WERI-Rb-1 (cell line): ENCODE data around the gene RFPL4AL1.

Experiments
- DNase-seq: peaks from one replicate; pipeline ENCODE4 v3.0.0-alpha.2; 2020
- H3K27ac ChIP-seq: fragments of 250-450 bp; sonication (Bioruptor Pico); 2 replicates; pipeline ENCODE4 v1.5.1; 2020; ENCODE audit warnings: mild to moderate bottlenecking, moderate library complexity
- H3K27me3 ChIP-seq: fragments of 250-450 bp; sonication (Bioruptor Pico); 2 replicates; pipeline ENCODE4 v1.5.1; 2021; ENCODE audit warnings: mild to moderate bottlenecking, low read depth, moderate library complexity; ENCODE audit not compliant: insufficient read depth, severe bottlenecking
- H3K36me3 ChIP-seq: fragments of 250-450 bp; sonication (Bioruptor Pico); 2 replicates; pipeline ENCODE4 v1.5.1; 2020; ENCODE audit warnings: mild to moderate bottlenecking, moderate library complexity
- H3K4me3 ChIP-seq: 2 replicates; pipeline ENCODE4 v1.5.1; 2011; ENCODE audit warnings: low read depth, mild to moderate bottlenecking, control low read depth, low read length
- H3K9me3 ChIP-seq: fragments of 250-450 bp; sonication (Bioruptor Pico); 2 replicates; pipeline ENCODE4 v1.5.1; 2021; ENCODE audit warnings: mild to moderate bottlenecking, moderate library complexity; ENCODE audit not compliant: severe bottlenecking
- TF ChIP-seq, protein P1 (sequence below): IDR thresholded peaks from 2 replicates; pipeline ENCODE4 v1.5.1; 2011; ENCODE audit warnings: low read depth, mild to moderate bottlenecking, control low read depth, inconsistent platforms, low read length

The RFPL4AL1 gene

DNA sequence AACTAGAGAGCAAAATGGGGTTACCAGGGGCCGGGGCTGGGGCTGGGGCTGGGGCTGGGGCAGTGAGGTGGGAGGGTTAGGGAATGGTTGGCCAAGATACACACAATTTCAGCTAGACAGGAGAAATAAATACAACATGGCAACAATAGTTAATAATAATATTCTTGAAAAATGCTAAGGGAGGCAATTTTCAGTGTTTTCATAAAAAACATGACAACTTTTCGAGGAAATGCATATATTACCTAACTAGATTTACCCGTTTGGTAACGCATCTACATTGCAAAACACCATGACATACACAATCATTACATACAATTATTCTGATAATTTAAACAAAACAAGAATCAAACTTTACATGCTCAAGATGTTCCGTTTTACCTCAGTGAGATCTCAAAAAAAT is 12.2 kb downstream of the RFPL4AL1 start:
- Histone ChIP-seq H3K36me3 (no peaks in the 10 kb centered on the region), H3K4me3 (no peak overlapping the region), H3K9me3 (no peaks in the 10 kb centered on the region), H3K27me3 (peaks cover 82% of the 10 kb centered on the region), H3K27ac (no peak overlapping the region)
- no peak for DNase-seq
- TF ChIP-seq, protein P1, sequence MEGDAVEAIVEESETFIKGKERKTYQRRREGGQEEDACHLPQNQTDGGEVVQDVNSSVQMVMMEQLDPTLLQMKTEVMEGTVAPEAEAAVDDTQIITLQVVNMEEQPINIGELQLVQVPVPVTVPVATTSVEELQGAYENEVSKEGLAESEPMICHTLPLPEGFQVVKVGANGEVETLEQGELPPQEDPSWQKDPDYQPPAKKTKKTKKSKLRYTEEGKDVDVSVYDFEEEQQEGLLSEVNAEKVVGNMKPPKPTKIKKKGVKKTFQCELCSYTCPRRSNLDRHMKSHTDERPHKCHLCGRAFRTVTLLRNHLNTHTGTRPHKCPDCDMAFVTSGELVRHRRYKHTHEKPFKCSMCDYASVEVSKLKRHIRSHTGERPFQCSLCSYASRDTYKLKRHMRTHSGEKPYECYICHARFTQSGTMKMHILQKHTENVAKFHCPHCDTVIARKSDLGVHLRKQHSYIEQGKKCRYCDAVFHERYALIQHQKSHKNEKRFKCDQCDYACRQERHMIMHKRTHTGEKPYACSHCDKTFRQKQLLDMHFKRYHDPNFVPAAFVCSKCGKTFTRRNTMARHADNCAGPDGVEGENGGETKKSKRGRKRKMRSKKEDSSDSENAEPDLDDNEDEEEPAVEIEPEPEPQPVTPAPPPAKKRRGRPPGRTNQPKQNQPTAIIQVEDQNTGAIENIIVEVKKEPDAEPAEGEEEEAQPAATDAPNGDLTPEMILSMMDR: no peak

DNA sequence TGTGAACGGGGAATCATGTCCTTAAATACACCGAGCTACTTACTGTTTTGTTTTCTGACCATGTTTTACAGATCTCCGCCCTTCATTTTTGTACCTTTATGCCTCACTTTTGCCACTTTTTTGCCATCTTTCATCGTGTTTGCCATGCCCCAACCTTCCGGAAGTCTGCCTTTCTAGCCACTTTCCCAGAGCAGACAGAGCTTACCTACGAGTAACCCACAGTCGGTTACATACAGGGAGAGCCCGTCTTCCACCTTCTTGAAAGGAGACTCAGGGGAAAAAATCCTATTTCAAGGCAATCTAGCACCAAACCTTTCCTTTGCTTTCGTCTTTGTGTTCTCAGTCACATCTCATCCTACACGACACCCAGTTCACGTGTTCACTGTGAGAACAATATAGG is 26.1 kb downstream of the RFPL4AL1 start:
- Histone ChIP-seq H3K36me3 (no peaks in the 10 kb centered on the region), H3K27me3 (peaks cover 94% of the 10 kb centered on the region), H3K9me3 (no peaks in the 10 kb centered on the region), H3K4me3 (no peak overlapping the region), H3K27ac (no peak overlapping the region)
- TF ChIP-seq, protein P1: no peak
- no peak for DNase-seq

GRCh38 chr19:55801416-55801815 is 32.5 kb downstream of the RFPL4AL1 start:
- H3K27ac ChIP-seq: no peak overlapping the region
- H3K9me3 ChIP-seq: peaks cover 3% of the 10 kb centered on the region
- peaks cover 83% of the 10 kb centered on the region for H3K27me3 ChIP-seq
- no peak overlapping the region for H3K4me3 ChIP-seq
- no peaks in the 10 kb centered on the region for H3K36me3 ChIP-seq
- TF ChIP-seq, protein P1: no peak
- DNase-seq: no peak

DNA sequence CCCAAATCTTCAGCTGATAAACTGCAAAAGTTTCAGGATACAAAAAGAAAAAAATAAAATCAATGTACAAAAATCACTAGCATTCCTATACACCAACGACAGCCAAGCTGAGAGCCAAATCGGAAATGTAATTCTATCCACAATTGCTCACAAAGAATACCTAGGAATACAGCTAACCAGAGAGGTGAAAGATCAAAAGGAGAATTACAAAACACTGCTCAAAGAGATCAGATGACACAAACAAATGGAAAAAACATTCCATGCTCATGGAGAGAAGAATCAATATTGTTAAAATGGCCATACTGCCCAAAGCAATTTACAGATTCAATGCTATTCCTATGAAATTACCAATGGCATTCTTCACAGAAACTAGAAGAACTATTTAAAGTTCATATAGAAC is 33.4 kb downstream of the RFPL4AL1 start:
- TF ChIP-seq, protein P1: no peak
- DNase-seq: no peak
- no peak overlapping the region for H3K4me3 ChIP-seq
- no peak overlapping the region for H3K27ac ChIP-seq
- H3K36me3 ChIP-seq: no peaks in the 10 kb centered on the region
- peaks cover 84% of the 10 kb centered on the region for H3K27me3 ChIP-seq
- peaks cover 3% of the 10 kb centered on the region for H3K9me3 ChIP-seq

- Histone ChIP-seq H3K4me3 (no peak overlapping the region), H3K27ac (no peak overlapping the region), H3K36me3 (no peaks in the 10 kb centered on the region), H3K27me3 (peaks cover 71% of the 10 kb centered on the region), H3K9me3 (peaks cover 20% of the 10 kb centered on the region)
- DNase-seq: peak; percentile 72
- TF ChIP-seq, protein P1: peak; percentile 40; the same call in 1 of the 2 replicates
These were observed 40.6 kb downstream of the RFPL4AL1 start for GRCh38 chr19:55809381-55810058.

DNA sequence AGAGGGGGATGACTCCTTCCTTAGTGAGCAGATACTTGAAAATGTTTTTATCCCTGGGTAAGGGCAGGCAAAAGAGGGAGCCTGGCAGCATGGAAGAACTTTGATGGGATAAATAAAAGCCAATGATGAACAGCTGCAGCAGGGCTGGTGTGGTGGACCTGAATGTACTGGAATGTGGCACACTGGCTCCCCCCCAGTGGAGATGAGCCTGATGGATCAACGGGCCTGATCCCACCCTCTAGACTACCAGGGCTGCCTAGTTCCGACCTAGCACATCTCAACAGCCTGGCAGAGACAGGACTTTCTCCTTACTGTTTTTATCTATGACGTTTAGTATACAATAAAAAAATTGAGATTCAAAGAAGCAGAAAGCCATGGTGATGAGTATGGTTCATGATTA is 42.4 kb downstream of the RFPL4AL1 start:
- H3K36me3 ChIP-seq: no peaks in the 10 kb centered on the region
- no peak overlapping the region for H3K4me3 ChIP-seq
- H3K27me3 ChIP-seq: peaks cover 65% of the 10 kb centered on the region
- H3K9me3 ChIP-seq: peaks cover 20% of the 10 kb centered on the region
- TF ChIP-seq, protein P1: no peak
- DNase-seq: no peak
- no peak overlapping the region for H3K27ac ChIP-seq
